ENCODE results near the gene TICAM2.

The TICAM2 gene

DNA sequence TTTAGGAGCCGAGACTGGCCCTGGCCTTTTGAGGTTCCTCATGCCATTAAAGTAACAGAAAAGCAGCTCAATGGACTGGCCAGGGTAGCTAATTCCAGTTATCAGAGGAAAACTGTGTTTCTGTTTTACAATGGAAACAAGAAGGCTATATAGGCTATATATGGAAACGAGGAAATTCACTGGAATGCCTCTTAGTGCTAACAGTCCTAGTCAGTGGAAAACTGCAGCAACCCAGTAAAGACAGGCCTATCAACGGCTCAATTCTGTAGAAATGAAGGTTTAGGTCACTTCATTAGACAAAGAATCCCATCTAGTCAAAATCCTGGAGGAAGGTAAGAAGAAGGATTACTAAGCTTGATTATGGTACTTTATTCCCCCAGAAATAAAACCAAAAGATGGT lies 3.2 kb upstream of the TICAM2 start:
- no peak for DNase-seq

DNA sequence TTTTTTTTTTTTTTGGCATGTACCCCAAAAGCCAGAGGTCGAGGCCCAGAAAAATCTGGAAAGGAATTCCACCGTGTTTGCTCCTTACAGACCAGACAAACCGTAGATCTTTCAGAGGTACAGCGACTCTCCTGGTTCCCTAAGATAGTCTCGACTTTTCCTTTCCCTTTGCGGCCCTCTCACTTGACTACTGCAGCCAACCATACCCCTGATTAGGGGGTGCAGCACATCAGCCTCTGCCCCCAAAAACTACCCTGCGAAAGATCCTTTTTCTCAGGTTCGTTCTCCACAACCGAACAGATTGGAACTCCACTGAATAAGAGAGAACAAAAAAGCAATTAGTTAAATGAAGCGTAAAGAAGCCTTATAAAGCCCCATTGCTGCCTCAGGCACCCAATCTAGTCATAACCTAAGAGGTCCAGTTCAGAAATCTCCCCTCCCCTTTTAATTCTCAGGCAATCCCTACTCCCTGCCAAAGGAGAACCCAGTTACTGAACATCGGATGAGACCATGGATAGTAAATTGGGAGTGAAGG lies 379 bp upstream of the TICAM2 start:
- no peak for DNase-seq

DNA sequence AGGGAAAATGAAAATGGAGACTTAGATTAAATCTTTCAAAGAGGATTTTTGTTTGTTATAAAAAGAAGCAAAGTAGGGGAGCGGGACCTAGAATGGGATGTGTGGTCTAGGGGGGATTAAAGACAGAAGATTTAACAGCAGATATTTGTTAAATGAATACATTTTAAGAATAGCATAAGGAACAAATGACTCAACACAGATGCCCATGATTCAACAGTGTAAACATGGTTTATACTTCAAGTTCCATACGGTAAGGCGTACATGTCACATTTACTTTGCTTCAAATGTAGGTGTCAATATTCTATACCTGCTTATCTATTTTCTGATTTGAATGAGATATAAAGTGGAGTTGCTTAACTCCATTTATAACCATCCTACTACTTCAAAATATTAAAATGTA lies 1.5 kb downstream of the TICAM2 start:
- DNase-seq: peak; percentile 26

GRCh38 chr5:115599924-115600323 lies 2.4 kb downstream of the TICAM2 start:
- peak; percentile 29 for DNase-seq

GRCh38 chr5:115599502-115599901 lies 2.8 kb downstream of the TICAM2 start:
- peak; percentile 54 for DNase-seq

DNA sequence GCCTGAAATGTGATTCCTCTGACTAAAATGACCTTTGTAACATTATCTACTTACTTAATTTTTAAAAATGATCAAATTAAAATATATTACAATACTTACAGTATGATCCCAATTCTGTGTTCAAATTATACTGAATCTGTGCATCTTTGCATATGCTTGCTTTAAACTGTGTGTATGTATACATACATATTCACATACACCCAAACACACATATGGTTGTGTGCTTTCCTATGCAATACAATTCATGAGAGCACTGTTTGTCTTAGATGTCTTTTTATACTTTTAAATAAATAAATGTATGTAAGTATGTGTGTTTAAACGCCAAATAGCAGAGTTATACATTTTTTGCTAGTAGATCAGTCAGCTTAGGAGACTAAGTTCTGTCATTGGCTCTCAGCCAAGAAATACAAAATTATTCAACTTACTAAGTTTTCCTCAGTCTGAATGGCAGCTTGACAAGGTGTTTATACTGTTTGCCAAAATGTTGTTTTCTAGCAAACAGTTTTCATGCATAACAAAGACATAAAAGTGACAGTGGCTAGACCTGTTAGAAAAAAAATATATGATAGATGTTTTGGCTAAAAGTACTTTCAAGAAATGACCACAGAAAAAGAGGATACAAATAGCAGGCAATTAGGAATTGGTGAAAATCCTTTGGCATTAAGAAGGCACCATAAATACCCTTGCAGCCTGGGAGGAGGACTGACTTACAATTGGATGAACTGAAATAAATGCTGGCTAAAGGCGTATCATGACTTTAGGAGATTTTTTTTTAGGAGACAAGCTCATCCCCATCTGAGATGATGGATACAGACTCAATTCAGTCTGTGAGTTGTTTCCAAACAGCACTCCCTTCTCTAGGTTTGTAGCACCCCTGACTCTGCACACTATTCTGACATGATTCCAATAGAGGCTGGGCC lies 7.9 kb downstream of the TICAM2 start:
- DNase-seq: peak; percentile 25

- no peak for DNase-seq
Observed at GRCh38 chr5:115589043-115589442, 13.2 kb downstream of the TICAM2 start.

- DNase-seq: no peak
Observed at GRCh38 chr5:115588640-115589039, 13.6 kb downstream of the TICAM2 start.

- DNase-seq: peak; percentile 46
Observed at GRCh38 chr5:115586525-115587146, 15.6 kb downstream of the TICAM2 start.

- DNase-seq: no peak
Observed at GRCh38 chr5:115585265-115585664, 17.0 kb downstream of the TICAM2 start.

GRCh38 chr5:115584501-115584900 lies 17.8 kb downstream of the TICAM2 start:
- DNase-seq: no peak

DNA sequence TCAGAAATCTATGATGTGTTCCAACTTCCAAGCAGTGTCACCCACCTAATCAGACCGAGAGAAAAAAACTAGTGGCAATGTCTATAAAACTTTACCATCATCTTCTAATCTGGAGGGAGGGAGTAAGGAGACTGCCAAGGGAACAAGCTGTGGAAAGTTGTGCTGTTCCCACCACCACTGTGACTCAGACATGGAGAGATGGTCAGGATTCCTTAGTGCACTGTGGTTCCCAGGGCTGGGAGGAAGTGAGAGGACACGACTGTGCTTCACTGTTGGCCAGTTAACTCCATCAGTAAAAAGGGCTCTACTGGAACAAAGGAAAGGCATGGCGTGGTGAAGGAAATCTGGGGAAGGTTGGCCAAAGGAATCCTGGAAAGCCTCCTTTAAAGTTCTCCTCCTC lies 18.8 kb downstream of the TICAM2 start:
- peak; percentile 85 for DNase-seq

GRCh38 chr5:115580941-115581340 lies 21.3 kb downstream of the TICAM2 start:
- DNase-seq: no peak

- DNase-seq: peak; percentile 53
Observed at GRCh38 chr5:115579747-115580173, 22.5 kb downstream of the TICAM2 start.

DNA sequence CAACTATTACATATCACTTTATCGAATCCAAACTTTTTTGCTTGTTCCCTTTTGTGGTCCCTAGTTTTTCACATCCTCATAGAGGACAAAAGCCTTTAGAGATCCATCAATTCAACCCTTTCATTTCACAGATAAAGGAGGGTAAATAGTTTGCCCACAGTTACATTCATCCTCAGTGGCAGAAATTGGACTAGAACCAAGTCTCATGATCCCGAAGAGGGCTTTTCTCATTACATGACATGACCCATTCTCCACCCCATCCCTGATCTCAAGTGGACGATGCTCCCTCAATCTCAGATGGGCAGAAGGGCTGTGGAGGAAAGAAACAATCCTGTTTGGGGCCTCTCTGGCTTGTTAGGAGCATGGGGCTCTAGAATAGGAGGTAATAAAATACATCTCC lies 23.1 kb downstream of the TICAM2 start:
- no peak for DNase-seq

DNA sequence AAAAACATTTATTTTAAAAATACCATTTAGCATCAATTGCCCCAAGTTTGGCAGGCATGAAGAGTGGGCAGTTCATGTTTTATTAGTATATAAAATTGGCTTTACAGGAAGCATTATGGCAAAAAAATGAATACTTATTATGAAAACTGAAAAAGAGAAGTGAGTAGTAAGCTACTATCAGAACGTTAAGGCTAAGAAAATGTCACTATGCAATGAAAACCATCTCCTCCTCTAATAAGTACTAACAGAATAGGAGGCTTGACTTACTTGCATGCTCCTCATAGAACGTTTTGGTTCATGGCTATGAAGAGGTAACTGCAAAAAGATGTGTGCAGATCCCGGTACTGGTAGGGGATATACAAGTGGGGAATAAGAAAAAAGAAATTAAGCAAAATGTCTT lies 23.6 kb downstream of the TICAM2 start:
- DNase-seq: no peak

DNA sequence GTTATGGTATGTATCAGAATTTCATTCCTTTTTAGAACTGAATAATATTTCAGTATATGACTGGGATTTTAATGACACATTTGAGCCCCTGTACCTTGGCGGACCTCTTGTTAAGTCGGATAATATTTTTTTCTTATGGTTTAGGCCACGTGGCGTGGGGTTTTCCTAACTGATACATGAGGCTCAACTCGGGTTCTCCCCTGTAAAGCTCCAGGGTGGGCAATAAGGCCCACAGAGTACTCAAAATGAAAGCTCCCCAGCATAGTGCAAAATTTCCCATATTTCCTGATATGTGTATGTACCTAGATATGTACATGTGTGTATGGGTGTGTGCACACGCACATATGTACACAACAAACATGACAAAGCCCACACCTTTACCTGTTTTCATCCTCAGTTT lies 24.5 kb downstream of the TICAM2 start:
- no peak for DNase-seq

DNA sequence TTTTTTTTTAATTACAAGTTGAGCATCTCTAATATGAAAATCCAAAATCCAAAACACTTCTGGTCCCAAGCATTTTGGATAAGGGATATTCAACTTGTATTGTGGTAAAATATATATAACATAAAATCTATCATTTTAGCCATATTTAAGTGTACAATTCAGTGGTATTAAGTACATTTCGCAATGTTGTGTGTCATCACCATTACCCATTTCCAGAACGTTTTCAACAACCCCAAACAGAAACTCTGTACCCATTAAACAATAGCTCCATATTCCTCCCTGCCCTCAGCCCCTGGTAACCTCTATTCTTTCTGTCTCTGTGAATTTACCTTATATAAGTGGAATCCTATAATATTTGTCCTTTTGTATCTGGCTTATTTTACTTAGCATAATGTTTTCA lies 24.9 kb downstream of the TICAM2 start:
- no peak for DNase-seq

DNA sequence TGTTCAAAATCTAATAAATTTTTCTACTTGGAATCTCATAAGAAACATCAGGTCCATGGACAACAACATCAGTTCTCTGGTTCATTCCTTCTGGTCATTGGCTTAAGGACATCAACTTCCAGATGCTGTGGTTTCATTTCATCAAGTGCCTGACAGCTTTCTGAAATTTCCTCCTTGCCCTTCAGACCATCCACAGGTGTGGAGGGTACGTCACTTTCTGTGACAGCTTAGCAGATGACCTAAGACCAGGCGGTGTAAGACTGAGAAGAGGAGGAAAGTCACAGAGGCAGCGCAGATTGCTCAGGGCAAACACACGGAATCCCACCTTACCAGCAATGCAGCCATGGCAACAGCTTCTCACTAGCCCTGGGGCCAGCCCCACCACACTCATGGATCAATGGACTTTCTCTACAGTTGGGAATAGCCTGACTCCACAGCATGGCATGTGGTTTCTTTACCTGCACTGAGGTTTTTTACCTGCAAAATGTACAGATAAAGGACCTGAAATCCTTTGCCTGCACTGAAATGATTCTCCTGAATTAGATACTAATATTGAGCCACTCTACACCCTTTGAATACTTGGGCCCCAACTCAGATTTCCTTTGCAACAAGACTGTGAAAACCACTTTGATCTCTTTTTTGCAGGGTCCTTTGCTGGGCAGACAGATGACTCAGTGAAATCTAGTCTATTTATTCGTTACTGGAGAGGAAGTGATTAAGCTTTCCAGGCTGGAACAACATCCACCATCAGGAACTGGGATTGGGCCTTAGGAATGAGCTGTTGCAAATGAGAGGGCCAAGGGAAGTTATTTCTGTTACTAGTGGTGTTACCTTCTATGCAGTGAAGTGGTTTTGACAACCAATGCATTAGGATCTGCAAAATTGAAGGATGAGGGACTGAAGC lies 26.9 kb downstream of the TICAM2 start:
- DNase-seq: peak; percentile 76

DNA sequence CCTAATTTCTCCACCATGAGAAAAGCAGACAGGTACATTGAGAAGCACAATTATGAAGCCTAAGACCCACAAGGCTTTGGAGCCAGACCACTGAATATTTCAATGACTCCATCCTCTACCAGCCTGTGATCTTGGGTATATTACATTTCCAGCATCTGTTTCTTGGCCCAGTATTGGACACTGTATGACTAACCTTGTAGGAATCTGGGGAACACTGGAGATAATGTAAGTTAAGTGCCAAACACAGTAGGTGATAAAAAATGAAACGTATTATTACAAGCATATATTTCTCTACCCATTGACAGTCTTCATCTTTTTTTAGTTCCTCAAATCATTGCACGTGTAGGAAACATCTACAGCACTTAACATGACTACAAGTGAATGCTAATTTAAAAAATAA lies 29.1 kb downstream of the TICAM2 start:
- peak; percentile 79 for DNase-seq

DNA sequence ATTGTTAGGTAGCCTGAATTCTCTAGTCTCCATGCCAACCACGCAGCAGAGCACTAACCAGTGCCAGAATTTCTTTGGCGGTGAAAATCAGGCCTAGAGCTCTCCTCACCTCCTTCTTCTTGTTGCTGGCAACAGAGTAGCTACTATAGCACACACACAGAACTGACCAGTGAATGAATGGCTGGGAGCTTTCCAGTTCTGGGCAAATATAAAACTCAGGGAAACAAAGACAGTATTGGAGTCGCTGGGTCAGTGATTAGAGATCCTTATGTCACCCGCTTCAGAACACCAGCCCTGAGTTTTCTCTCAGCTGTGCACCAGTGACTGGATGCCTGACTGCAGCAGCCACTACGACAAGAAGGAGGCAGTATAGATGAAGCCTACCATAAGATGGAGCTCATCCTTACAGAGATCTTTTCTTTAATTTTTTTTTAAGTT lies 30.8 kb downstream of the TICAM2 start:
- DNase-seq: no peak

GRCh38 chr5:115568668-115569067 lies 33.6 kb downstream of the TICAM2 start:
- no peak for DNase-seq

- DNase-seq: no peak
Observed at GRCh38 chr5:115565233-115565632, 37.0 kb downstream of the TICAM2 start.

Data from fibroblast of upper back skin (primary cell).